H54 (cell line): ENCODE data around the gene ACAD8.

Experiments used
- DNase-seq: peaks from one replicate; pipeline ENCODE4 v3.0.0; 2011; ENCODE audit warnings: low spot score, mixed read lengths; ENCODE audit not compliant: insufficient read length
- FAIRE-seq: peaks from 3 replicates; lab custom pipeline; 2011; peaks lifted over from hg19 to GRCh38; lab: Jason Lieb, UNC
- POLR2A ChIP-seq: IDR thresholded peaks from 2 replicates; pipeline ENCODE4 v1.6.1; 2011; ENCODE audit warnings: low read depth, mild to moderate bottlenecking, low read length

Gene ACAD8

DNA sequence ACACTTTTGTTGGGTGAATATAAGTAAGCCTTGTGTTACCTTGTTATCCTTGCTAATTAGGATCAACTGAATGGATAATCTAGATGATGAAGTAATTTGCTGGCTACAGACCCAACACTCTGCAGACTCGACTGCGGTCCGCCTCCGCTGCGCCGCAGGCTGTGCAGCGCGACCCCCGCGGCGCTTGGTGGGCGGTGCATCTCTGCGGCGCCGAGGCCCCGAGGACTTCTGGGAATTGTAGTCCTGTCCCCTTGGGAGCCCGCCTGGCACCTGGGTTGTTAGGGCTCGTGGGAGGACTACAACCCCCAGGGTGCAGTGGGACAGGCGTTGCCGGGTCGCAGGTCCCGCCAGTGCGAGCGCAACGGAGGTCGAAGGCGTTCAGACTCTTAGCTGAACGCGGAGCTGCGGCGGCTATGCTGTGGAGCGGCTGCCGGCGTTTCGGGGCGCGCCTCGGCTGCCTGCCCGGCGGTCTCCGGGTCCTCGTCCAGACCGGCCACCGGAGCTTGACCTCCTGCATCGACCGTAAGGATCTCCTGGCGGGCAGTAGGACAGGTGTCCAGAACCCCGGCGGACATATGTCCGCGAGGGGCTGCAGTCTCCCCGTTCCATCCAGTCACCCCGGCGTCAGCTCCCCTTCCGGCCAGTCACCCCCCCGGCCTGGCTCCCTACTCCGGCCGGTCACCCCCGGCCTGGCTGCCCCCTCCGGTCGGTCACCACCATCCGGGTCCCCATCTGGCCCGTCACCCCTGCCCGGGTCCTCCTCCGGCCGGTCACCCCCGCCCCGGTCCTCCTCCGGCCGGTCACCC, at the start of gene ACAD8, which contains the start of gene THYN1:
Gene ACAD8, plus strand, starts transcription at position 381 of the 806 bp plus-strand sequence. Its CDS starts 33 bp downstream, at position 414.
Gene THYN1, minus strand, starts transcription at position 165 of the 806 bp plus-strand sequence. CDS start 470 bp downstream, outside the sequence.
- FAIRE-seq (peak; percentile 90), DNase-seq (peak; percentile 84)
- TF ChIP-seq POLR2A: peak; percentile 79

GRCh38 chr11:134205729-134206128, 47.6 kb upstream of the ACAD8 start:
- DNase-seq: no peak
- no peak for TF ChIP-seq POLR2A
- FAIRE-seq: no peak

DNA sequence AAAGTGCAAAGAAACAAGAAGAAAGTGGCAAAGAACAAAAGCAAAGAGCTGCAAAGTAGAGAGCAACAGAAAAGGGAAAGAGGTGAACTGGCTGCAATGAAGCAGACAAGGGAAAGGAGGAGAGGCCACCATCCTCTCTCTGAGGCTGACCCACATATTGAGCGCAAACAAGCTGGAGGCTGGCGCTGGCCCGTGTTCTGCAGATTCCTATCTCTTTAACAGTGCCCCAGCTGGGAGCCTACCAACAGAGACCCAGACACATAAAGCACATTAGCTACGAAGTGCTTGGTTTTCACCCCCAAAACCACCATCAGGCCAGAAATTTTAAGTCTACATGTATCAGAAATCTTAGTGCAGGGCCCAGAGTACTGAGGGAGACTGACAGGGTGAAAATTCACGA, 47.2 kb upstream of the ACAD8 start:
- FAIRE-seq: no peak
- TF ChIP-seq POLR2A: no peak
- no peak for DNase-seq

GRCh38 chr11:134207538-134208239, 45.7 kb upstream of the ACAD8 start:
- FAIRE-seq: no peak
- no peak for DNase-seq
- TF ChIP-seq POLR2A: no peak

GRCh38 chr11:134215836-134216235, 37.5 kb upstream of the ACAD8 start:
- FAIRE-seq (no peak), DNase-seq (no peak)
- no peak for TF ChIP-seq POLR2A

DNA sequence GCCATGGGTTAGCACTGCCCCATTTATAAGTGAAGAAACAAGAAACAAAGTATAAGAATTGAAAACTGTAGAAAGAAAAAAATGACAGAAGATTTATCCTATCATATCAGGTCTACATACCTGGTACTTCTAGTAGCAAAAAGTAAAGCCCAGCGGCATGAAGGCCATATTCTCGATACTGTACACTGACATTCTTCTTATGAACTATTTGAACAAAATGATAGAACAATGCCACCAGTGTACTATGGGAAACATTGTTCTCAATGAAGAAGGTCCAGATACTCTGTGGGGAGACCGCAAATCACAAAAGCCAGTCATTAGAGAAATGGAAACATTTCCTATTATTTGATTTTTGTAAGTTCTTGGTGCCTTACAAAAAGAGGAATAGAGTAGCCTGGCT, 36.6 kb upstream of the ACAD8 start:
- DNase-seq (no peak), FAIRE-seq (no peak)
- no peak for TF ChIP-seq POLR2A

- DNase-seq (no peak), FAIRE-seq (no peak)
- no peak for TF ChIP-seq POLR2A
Observed at GRCh38 chr11:134223121-134223520, 30.2 kb upstream of the ACAD8 start.

DNA sequence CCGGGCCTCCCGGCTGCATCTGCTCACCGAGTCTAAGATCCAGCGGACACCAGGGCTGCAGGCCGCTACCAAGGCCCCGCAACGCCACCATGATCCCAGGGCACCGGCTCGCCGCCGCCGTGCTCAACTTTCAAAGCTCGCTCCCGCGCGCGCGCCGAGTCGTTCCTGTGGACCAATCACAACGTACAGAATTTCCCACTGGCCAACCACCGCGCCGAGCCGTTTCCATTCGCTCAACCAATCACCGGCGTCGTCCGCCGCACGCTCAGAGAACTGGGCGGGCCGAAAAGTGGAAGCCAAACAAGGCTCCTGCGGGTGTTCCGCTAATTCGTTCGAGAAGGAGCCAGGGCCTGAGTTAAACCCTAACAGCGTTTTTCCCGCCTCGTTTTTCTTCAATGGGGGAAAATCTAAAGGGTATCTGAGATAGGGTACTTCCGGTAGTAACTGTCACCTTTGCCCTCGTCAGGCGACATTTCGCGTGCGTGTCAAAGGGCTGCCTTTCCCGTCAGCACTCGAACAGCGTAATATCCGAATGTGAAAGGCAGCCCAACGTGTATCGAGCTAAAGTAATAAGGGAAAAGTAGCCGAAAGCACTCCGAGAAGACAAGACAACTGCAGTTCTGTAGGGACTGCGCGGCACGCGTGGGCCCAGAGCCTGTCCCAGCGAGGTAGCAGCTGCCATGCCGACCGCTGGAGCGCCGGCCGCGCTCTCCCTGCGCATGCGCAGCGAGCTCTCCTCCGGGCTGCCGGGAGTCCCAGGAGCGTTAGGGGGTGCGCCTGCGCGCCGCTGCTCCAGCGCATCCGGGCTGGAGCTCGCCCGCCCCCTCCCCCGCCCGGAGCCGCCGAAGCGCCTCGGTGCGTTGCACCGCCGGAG, 29.3 kb upstream of the ACAD8 start, which contains the start of the genes NCAPD3 and VPS26B:
Gene NCAPD3, minus strand, starts transcription at position 132 of the 874 bp plus-strand sequence. Its CDS starts 41 bp downstream, at position 91.
Gene VPS26B, plus strand, starts transcription at position 836 of the 874 bp plus-strand sequence. CDS start 452 bp downstream, outside the sequence.
- FAIRE-seq (peak; percentile 69), DNase-seq (peak; percentile 93)
- TF ChIP-seq POLR2A: peak; percentile 67

DNA sequence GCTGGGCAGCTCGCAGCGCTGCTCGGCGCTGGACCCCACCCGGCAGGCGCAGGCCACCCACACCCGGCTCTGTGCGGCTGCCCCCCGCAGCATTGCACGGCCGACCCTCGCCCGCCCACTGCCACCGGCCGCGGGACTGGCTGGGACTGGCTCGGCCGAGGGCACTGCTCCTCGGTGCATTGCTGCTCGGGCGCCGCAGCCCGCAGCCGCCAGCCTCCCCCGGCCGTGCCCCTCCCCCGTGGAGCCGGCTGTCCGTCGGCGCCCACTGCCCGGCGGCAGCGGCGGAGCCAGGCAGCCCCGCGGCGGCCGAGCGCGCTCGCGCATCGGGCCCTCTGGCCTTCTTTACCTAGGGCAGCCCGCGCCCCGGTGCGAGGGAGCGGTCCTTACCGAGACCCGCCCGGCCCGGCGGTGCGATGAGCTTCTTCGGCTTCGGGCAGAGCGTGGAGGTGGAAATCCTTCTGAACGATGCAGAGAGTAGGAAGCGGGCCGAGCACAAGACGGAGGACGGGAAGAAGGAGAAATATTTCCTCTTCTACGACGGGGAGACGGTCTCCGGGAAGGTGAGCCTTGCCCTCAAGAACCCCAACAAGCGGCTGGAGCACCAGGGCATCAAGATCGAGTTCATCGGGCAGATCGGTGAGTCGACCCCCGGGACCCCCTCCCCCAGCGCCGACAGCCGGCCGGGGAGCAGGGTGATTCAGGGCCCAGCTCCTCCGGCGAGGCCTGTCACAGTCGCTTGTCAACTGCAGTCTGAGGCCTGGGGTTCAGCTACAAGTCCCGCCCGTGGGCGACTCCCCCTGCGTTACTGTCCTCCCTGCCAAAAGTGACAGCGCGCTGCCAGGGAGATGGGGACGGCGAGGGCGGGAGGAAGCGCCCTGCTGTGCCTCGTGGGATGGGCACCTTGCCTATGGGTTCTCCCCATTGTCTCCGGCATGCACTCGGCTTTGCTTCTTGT, 28.4 kb upstream of the ACAD8 start:
- TF ChIP-seq POLR2A: peak; percentile 44
- DNase-seq (peak; percentile 31), FAIRE-seq (no peak)

DNA sequence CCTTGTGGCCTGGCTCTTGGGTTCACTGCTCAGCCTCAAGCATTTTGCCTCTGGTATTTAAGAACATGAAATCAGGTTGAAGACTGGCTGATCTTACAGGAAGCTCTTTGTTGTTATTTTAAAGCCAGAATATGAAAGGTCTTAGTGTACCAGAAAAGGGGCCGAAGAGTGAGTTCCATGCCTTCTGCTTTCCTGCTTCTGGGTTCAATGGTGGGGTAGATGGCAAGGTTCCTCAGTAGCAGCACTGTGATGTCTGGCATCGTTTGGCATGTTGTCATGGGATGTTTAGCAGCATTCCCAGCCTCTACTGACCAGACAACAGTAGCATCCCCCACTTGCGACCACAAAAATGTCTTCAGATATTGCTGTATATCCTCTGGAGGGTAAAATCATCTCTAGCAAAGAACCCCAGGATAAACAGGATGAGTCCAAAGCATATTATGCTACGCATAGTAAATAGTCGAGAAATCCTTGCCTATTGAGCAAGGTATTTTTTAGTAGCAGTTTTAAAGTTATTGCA, 26.5 kb upstream of the ACAD8 start:
- no peak for FAIRE-seq

GRCh38 chr11:134228625-134229024, 24.7 kb upstream of the ACAD8 start:
- DNase-seq (no peak), FAIRE-seq (no peak)
- no peak for TF ChIP-seq POLR2A

More for the DNA sequence above, 26.5 kb upstream of the ACAD8 start:
- DNase-seq: no peak
- TF ChIP-seq POLR2A: no peak
